ENCODE data around the gene PNPLA2.

PNPLA2 gene

GRCh38 chr11:847876-848275, 29.2 kb downstream of the PNPLA2 start:
- H3K4me3 ChIP-seq (IDR thresholded peaks at IDR 0.05; ENCODE audit: insufficient read depth, low read depth, low read length), result no peak overlapping the region
- H3K9ac ChIP-seq, result no peak overlapping the region
- peaks cover 28% of the 10 kb centered on the region for H3K4me1 ChIP-seq (ENCODE audit: low read depth, poor library complexity, severe bottlenecking)
- H3K27ac ChIP-seq, result no peak overlapping the region
- H4K20me1 ChIP-seq (ENCODE audit: insufficient read depth), result no peaks in the 10 kb centered on the region
- no peaks in the 10 kb centered on the region for H3K36me3 ChIP-seq (ENCODE audit: insufficient read depth)
- TF ChIP-seq CTCF (conservative IDR thresholded peaks at IDR 0.05; ENCODE audit: low read depth, low read length), result no peak
- H3K79me2 ChIP-seq (ENCODE audit: insufficient read depth, low read depth), result no peaks in the 10 kb centered on the region
- H3K27me3 ChIP-seq (ENCODE audit: insufficient read depth, low read depth), result peaks cover 26% of the 10 kb centered on the region; the same call in 1 of the 2 replicates
- H2AFZ ChIP-seq (ENCODE audit: low read depth), result no peak overlapping the region
- H3K4me2 ChIP-seq, result no peak overlapping the region

DNA sequence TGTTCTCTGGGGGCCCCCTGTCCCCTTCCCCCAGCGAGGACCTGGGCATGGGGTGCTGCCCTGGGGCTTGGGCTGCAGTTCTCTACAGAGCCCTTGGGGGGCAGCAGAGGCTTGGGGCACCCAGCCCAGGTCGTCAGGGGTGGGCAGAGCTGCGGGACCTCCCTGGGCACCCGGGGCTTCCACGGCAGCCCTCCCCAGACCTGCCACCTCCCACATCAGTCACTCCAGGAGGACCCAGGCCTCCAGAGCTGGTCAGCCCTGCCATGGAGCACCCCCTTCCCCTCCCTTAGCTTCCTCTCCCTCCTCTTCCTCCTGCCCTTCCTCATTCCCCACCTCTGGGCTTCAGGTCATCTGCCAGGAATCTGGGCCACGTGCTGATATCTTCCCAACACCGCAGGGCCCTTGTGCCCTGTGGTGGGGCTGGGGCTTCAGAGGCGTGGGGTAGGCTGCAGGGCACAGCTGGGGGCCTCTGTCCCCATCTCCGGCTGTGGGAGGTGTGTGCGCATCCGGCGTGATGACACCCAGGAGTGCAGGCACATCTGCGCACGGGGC, 29.7 kb downstream of the PNPLA2 start:
- H3K4me1 ChIP-seq (ENCODE audit: low read depth, poor library complexity, severe bottlenecking), result peaks cover 28% of the 10 kb centered on the region
- peaks cover 26% of the 10 kb centered on the region; the same call in 1 of the 2 replicates for H3K27me3 ChIP-seq (ENCODE audit: insufficient read depth, low read depth)
- H3K4me3 ChIP-seq (IDR thresholded peaks at IDR 0.05; ENCODE audit: insufficient read depth, low read depth, low read length), result no peak overlapping the region
- H3K79me2 ChIP-seq (ENCODE audit: insufficient read depth, low read depth), result no peaks in the 10 kb centered on the region
- H4K20me1 ChIP-seq (ENCODE audit: insufficient read depth), result no peaks in the 10 kb centered on the region
- TF ChIP-seq CTCF (conservative IDR thresholded peaks at IDR 0.05; ENCODE audit: low read depth, low read length), result peak; percentile 79
- H3K9ac ChIP-seq, result no peak overlapping the region
- peak overlapping the region; percentile 60 for H3K4me2 ChIP-seq
- no peak overlapping the region for H3K27ac ChIP-seq
- no peaks in the 10 kb centered on the region for H3K36me3 ChIP-seq (ENCODE audit: insufficient read depth)
- H2AFZ ChIP-seq (ENCODE audit: low read depth), result 0 out of 2 replicates have a peak overlapping the region, but pooled peaks have one; percentile 49

GRCh38 chr11:849104-849824, 30.6 kb downstream of the PNPLA2 start:
- Histone ChIP-seq H3K4me3 (IDR thresholded peaks at IDR 0.05; ENCODE audit: insufficient read depth, low read depth, low read length) (no peak overlapping the region), H3K4me1 (ENCODE audit: low read depth, poor library complexity, severe bottlenecking) (peaks cover 22% of the 10 kb centered on the region)

More at GRCh38 chr11:849104-849824, 30.6 kb downstream of the PNPLA2 start:
- H3K27ac ChIP-seq, result no peak overlapping the region
- H3K9ac ChIP-seq, result no peak overlapping the region
- TF ChIP-seq CTCF (conservative IDR thresholded peaks at IDR 0.05; ENCODE audit: low read depth, low read length), result no peak
- H2AFZ ChIP-seq (ENCODE audit: low read depth), result peak overlapping the region; percentile 49; the same call in 1 of the 2 replicates
- peaks cover 26% of the 10 kb centered on the region; the same call in 1 of the 2 replicates for H3K27me3 ChIP-seq (ENCODE audit: insufficient read depth, low read depth)
- no peaks in the 10 kb centered on the region for H3K79me2 ChIP-seq (ENCODE audit: insufficient read depth, low read depth)
- H3K4me2 ChIP-seq, result peak overlapping the region; percentile 60
- H4K20me1 ChIP-seq (ENCODE audit: insufficient read depth), result no peaks in the 10 kb centered on the region
- no peaks in the 10 kb centered on the region for H3K36me3 ChIP-seq (ENCODE audit: insufficient read depth)

All from KMS-11 (cell line).